ENCODE results near the gene ARX. TPM values are rescaled to one million over a fixed set of nuclear protein-coding genes. Genes with fewer than 3 reads are reported as not detected.

The ARX gene
- polyA plus RNA-seq, 1 of the 3 experiments (the other 2 are of a cell fraction), result not detected

DNA sequence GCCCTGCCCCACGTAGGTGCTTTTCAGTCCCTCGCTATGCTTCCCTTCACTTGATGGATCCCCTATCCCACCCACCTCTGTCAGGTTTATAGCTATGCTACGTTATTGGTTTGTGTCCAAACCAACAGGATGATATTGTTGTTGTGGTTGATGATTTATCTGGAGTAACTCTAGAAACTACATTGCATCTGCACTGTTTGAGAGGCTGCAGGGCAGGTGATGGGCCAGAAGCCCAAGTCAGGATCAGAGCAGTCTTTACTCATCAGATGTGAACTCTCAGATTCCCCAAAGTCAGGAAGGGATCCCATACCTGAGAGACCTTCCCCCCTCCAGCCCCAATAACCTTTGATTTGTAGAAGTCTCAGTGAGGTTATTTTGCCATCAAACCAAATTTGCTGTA is 34.7 kb downstream of the ARX start:
- WGBS (ENCODE audit: low lambda C conversion rate), result 54% methylated on average over 3 of the region's 3 CpGs
- CTCF ChIA-PET, result interaction anchor here (1.2 kb wide), 1 partner anchor 122 kb away, joined by 4 read pairs; no protein-coding TSS in a partner anchor
- TF ChIP-seq RCOR1 (IDR thresholded peaks at IDR 0.05; ENCODE audit: low read length), result no peak
- no peak for TF ChIP-seq NFIC (IDR thresholded peaks at IDR 0.05; ENCODE audit: borderline replicate concordance)
- TF ChIP-seq FOXM1 (IDR thresholded peaks at IDR 0.05; ENCODE audit: low read depth), result no peak
- TF ChIP-seq FOXJ3 (CRISPR knock-in tag; IDR thresholded peaks at IDR 0.05), result no peak
- TF ChIP-seq, protein P1, sequence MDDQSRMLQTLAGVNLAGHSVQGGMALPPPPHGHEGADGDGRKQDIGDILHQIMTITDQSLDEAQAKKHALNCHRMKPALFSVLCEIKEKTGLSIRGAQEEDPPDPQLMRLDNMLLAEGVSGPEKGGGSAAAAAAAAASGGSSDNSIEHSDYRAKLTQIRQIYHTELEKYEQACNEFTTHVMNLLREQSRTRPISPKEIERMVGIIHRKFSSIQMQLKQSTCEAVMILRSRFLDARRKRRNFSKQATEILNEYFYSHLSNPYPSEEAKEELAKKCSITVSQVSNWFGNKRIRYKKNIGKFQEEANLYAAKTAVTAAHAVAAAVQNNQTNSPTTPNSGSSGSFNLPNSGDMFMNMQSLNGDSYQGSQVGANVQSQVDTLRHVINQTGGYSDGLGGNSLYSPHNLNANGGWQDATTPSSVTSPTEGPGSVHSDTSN (IDR thresholded peaks at IDR 0.05), result no peak
- TF ChIP-seq GABPA (IDR thresholded peaks at IDR 0.05; ENCODE audit: low read depth), result no peak
- TF ChIP-seq RFX5 (IDR thresholded peaks at IDR 0.05; ENCODE audit: low read length), result no peak
- TF ChIP-seq SIN3A (IDR thresholded peaks at IDR 0.05; ENCODE audit: borderline replicate concordance, low read depth, low read length), result no peak
- TF ChIP-seq RAD21 (IDR thresholded peaks at IDR 0.05; ENCODE audit: low read length), result no peak
- TF ChIP-seq NRF1 (IDR thresholded peaks at IDR 0.05; ENCODE audit: low read depth, low read length), result no peak
- TF ChIP-seq, protein P2, sequence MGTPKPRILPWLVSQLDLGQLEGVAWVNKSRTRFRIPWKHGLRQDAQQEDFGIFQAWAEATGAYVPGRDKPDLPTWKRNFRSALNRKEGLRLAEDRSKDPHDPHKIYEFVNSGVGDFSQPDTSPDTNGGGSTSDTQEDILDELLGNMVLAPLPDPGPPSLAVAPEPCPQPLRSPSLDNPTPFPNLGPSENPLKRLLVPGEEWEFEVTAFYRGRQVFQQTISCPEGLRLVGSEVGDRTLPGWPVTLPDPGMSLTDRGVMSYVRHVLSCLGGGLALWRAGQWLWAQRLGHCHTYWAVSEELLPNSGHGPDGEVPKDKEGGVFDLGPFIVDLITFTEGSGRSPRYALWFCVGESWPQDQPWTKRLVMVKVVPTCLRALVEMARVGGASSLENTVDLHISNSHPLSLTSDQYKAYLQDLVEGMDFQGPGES (IDR thresholded peaks at IDR 0.05; ENCODE audit: low read depth, low read length), result no peak
- no peak for TF ChIP-seq CHD2 (IDR thresholded peaks at IDR 0.05; ENCODE audit: low read length, partially characterized antibody)
- TF ChIP-seq, protein P3, sequence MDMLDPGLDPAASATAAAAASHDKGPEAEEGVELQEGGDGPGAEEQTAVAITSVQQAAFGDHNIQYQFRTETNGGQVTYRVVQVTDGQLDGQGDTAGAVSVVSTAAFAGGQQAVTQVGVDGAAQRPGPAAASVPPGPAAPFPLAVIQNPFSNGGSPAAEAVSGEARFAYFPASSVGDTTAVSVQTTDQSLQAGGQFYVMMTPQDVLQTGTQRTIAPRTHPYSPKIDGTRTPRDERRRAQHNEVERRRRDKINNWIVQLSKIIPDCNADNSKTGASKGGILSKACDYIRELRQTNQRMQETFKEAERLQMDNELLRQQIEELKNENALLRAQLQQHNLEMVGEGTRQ (IDR thresholded peaks at IDR 0.05; ENCODE audit: borderline replicate concordance, low read depth, low read length), result no peak
- no peak for TF ChIP-seq GATA2 (CRISPR knock-in tag; IDR thresholded peaks at IDR 0.05)
- TF ChIP-seq MEF2A (IDR thresholded peaks at IDR 0.05; ENCODE audit: borderline replicate concordance, low read depth), result no peak
- TF ChIP-seq POLR2AphosphoS5 (IDR thresholded peaks at IDR 0.05; ENCODE audit: low read depth, low read length), result no peak
- Histone ChIP-seq H4K20me1 (ENCODE audit: insufficient read depth) (no peaks in the 10 kb centered on the region), H3K4me1 (ENCODE audit: control insufficient read depth in 1 of 2, insufficient read depth in 2 of 2, low read depth in 1 of 2, low read length in 1 of 2) (no peaks in the 10 kb centered on the region; a peak in 1 of 4 replicates), H3K4me3 (ENCODE audit: low read depth in 2 of 2, low read length in 1 of 2) (no peak overlapping the region), H3K79me2 (ENCODE audit: insufficient read depth) (no peaks in the 10 kb centered on the region), H3K9me2 (no peaks in the 10 kb centered on the region), H3K4me2 (no peak overlapping the region), H3K27ac (ENCODE audit: low read depth in 2 of 2, low read length in 1 of 2) (no peak overlapping the region), H3F3A (replicated peaks; ENCODE audit: insufficient read depth) (no peaks in the 10 kb centered on the region), H3K9me3 (no peaks in the 10 kb centered on the region), H2AFZ (ENCODE audit: low read depth) (no peak overlapping the region), H3K27me3 (ENCODE audit: insufficient read depth) (no peaks in the 10 kb centered on the region), H3K9ac (no peak overlapping the region), H3K36me3 (replicated peaks in 1 of 2; ENCODE audit: control insufficient read depth in 1 of 2, insufficient read depth in 2 of 2, low read length in 1 of 2) (no peaks in the 10 kb centered on the region)
- DNase-seq, result no peak
- POLR2A ChIA-PET, result no interaction called here

DNA sequence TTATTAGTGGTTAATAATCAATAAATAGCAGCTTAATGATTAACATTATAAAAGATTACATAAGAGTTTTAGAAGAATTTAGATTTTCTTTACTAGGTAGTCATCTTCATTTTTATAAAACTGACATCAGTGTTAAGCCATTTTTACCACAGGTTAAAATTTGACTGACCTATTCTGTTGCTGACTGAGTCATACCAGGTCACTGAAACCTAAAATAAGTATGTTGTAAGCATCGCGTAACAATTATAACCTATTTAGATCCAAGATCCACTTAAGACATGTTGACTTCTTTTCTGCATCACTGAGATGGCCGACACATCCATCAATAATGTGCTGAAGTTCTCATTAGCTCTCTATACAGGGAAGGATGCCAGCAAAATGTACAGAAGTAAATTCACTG is 36.7 kb downstream of the ARX start:
- POLR2A ChIA-PET, result no interaction called here
- H3K27me3 ChIP-seq (ENCODE audit: insufficient read depth), result no peaks in the 10 kb centered on the region
- H3K36me3 ChIP-seq (replicated peaks in 1 of 2; ENCODE audit: control insufficient read depth in 1 of 2, insufficient read depth in 2 of 2, low read length in 1 of 2), result no peaks in the 10 kb centered on the region
- no peaks in the 10 kb centered on the region for H3K9me3 ChIP-seq
- no peak overlapping the region for H2AFZ ChIP-seq (ENCODE audit: low read depth)
- H3K9ac ChIP-seq, result no peak overlapping the region
- H3K4me1 ChIP-seq (ENCODE audit: control insufficient read depth in 1 of 2, insufficient read depth in 2 of 2, low read depth in 1 of 2, low read length in 1 of 2), result no peaks in the 10 kb centered on the region; a peak in 1 of 4 replicates
- DNase-seq, result no peak
- H3F3A ChIP-seq (replicated peaks; ENCODE audit: insufficient read depth), result no peaks in the 10 kb centered on the region
- H3K79me2 ChIP-seq (ENCODE audit: insufficient read depth), result no peaks in the 10 kb centered on the region
- H3K9me2 ChIP-seq, result no peaks in the 10 kb centered on the region
- no peak overlapping the region for H3K4me2 ChIP-seq
- no peak for TF ChIP-seq EZH2phosphoT487 (IDR thresholded peaks at IDR 0.05; ENCODE audit: borderline replicate concordance, low read depth)
- TF ChIP-seq, protein P3 (IDR thresholded peaks at IDR 0.05; ENCODE audit: borderline replicate concordance, low read depth, low read length), result no peak
- no peak for TF ChIP-seq SMC3 (IDR thresholded peaks at IDR 0.05; ENCODE audit: low read depth, low read length)
- TF ChIP-seq GABPA (IDR thresholded peaks at IDR 0.05; ENCODE audit: low read depth), result no peak
- 46% methylated on average over 3 of the region's 3 CpGs for WGBS (ENCODE audit: low lambda C conversion rate)
- no peaks in the 10 kb centered on the region for H4K20me1 ChIP-seq (ENCODE audit: insufficient read depth)
- H3K27ac ChIP-seq (ENCODE audit: low read depth in 2 of 2, low read length in 1 of 2), result no peak overlapping the region
- CTCF ChIA-PET, result no interaction called here
- no peak overlapping the region for H3K4me3 ChIP-seq (ENCODE audit: low read depth in 2 of 2, low read length in 1 of 2)

Measured in SK-N-SH (cell line).